A549 treated with RU486 at 1 μM for 4 hours (cell line): ENCODE data around the gene SYNDIG1. TPM values are rescaled to one million over a fixed set of nuclear protein-coding genes. Genes with fewer than 3 reads are reported as not detected.

Source experiments
- total RNA-seq: library from RNA; stranded (reverse); fragments of 200-300 nt; extraction: Qiagen RNA extraction; gene quantifications from 5 replicates; pipeline ENCODE4 v1.2.3, GENCODE V29; 2022; ENCODE audit warnings: low read depth

Gene SYNDIG1
- total RNA-seq = 1.2 to 2.7 TPM (median 1.8 TPM) in 5 replicates

GRCh38 chr20:24469116-24469893, at the start of gene SYNDIG1:
TSS of gene SYNDIG1 (plus strand) at chr20:24469629. CDS start at chr20:24543098, 73,469 bp downstream.

